ENCODE results near the gene SLC17A9. TPM values are rescaled to one million over a fixed set of nuclear protein-coding genes. Genes with fewer than 3 reads are reported as not detected.

The SLC17A9 gene
- total RNA-seq, 1 experiment from 2014 or later, result 37.6 TPM

- no TSS peak for BruUV-seq (replicated peaks)
- intact Hi-C loops (cut with micrococcal nuclease), result no loop called here
- Histone ChIP-seq H3K27me3 (ENCODE audit: insufficient read depth, low read length) (no peaks in the 10 kb centered on the region), H3K9me3 (ENCODE audit: control insufficient read depth in 1 of 2, insufficient read depth in 1 of 2, low read depth in 1 of 2, low read length in 2 of 2) (no peaks in the 10 kb centered on the region), H3K79me2 (ENCODE audit: insufficient read depth, low read length) (peaks cover 77% of the 10 kb centered on the region), H3K27ac (ENCODE audit: low read depth, low read length) (no peak overlapping the region), H3K9me2 (ENCODE audit: insufficient read depth) (no peaks in the 10 kb centered on the region), H3K4me2 (ENCODE audit: low read length) (no peak overlapping the region), H3K9ac (ENCODE audit: low read length) (no peak overlapping the region), H3K4me3 (replicated peaks in 1 of 2; ENCODE audit: low read depth in 1 of 2, low read length in 2 of 2) (no peak overlapping the region), H4K20me1 (ENCODE audit: insufficient read depth) (peaks cover 16% of the 10 kb centered on the region; the same call in 1 of the 2 replicates), H2AFZ (ENCODE audit: low read depth, low read length, poor library complexity, severe bottlenecking) (no peak overlapping the region), H3K4me1 (ENCODE audit: control insufficient read depth in 1 of 2, insufficient read depth in 2 of 2, low read length in 2 of 2) (no peaks in the 10 kb centered on the region), H3K36me3 (ENCODE audit: control insufficient read depth in 1 of 2, insufficient read depth in 2 of 2, low read length in 2 of 2) (peaks cover 75 to 88% of the 10 kb centered on the region in 2 experiments)
- no peak for DNase-seq (ENCODE audit: low read depth, low spot score)
- peak in 2 of 3 experiments; percentile 59 to 64; a peak in 4 of 6 replicates for TF ChIP-seq CTCF (IDR thresholded peaks at IDR 0.05 in 2 of 3, conservative IDR thresholded peaks at IDR 0.05 in 1 of 3; ENCODE audit: borderline replicate concordance in 1 of 3, insufficient read depth in 1 of 3, low read depth in 2 of 3, low read length in 2 of 3)
- peak; percentile 8; the same call in 1 of the 2 replicates for TF ChIP-seq RAD21 (IDR thresholded peaks at IDR 0.05; ENCODE audit: low read depth)
- no peak for TF ChIP-seq ATF3 (IDR thresholded peaks at IDR 0.05)
- ChIA-PET RAD21 (ENCODE audit: low non-redundant PET in 1 of 2, low total read pairs in 2 of 2, uncharacterized antibody in 2 of 2, unreplicated experiment in 2 of 2) (no interaction called here), CTCF (interaction anchor here (0.6 to 1.6 kb wide), 9 partner anchors 8 to 101 kb away, joined by 3 to 8 read pairs (median 3); partner anchors contain the start of gene GID8), POLR2A (no interaction called here)
- peak; percentile 75 for ATAC-seq
These were observed 44.9 kb upstream of the SLC17A9 start for GRCh38 chr20:62907384-62908317.
